Kidney epithelial cell (primary cell): ENCODE measurements around the gene GAA. TPM values are rescaled to one million over a fixed set of nuclear protein-coding genes. Genes with fewer than 3 reads are reported as not detected.

Source experiments
- DNase-seq: peaks from one replicate; pipeline ENCODE4 v3.0.0-alpha.2; 2010; ENCODE audit warnings: low read depth
- H3K27me3 ChIP-seq: 2 replicates; pipeline ENCODE4 v1.6.0; 2011; ENCODE audit warnings: low read length; ENCODE audit not compliant: control insufficient read depth, insufficient read depth
- H3K36me3 ChIP-seq: 2 replicates; pipeline ENCODE4 v1.5.1; 2011; ENCODE audit warnings: low read length; ENCODE audit not compliant: control insufficient read depth, insufficient read depth
- H3K4me3 ChIP-seq: 2 replicates; pipeline ENCODE4 v1.5.1; 2011; ENCODE audit warnings: low read depth, mild to moderate bottlenecking, control low read depth, low read length
- CTCF ChIP-seq: IDR thresholded peaks from 2 replicates; pipeline ENCODE4 v1.5.1; 2011; ENCODE audit warnings: mild to moderate bottlenecking, moderate library complexity, low read length, control low read depth, inconsistent platforms; ENCODE audit not compliant: insufficient read depth, poor library complexity, severe bottlenecking
- total RNA-seq: library from RNA; depleted of rRNA; stranded (reverse); fragments of >200 nt; gene quantifications from 2 replicates; pipeline ENCODE4 v1.2.3, GENCODE V29; 2015

The GAA gene
- total RNA-seq = 60.9 and 90.6 TPM in 2 replicates

GRCh38 chr17:80101011-80101945 is at the start of gene GAA:
Gene GAA, plus strand, starts transcription at chr17:80101581. Its CDS starts 3,006 bp downstream, at chr17:80104587.
- H3K27me3 ChIP-seq = no peaks in the 10 kb centered on the region
- no peak for DNase-seq
- H3K36me3 ChIP-seq = no peaks in the 10 kb centered on the region
- no peak for TF ChIP-seq CTCF
- peak within 1 kb of the TSS; percentile 76 for H3K4me3 ChIP-seq

GRCh38 chr17:80051681-80052080 is 49.7 kb upstream of the GAA start:
- Histone ChIP-seq H3K27me3 (no peaks in the 10 kb centered on the region), H3K4me3 (no peak overlapping the region), H3K36me3 (no peaks in the 10 kb centered on the region)
- TF ChIP-seq CTCF = no peak
- no peak for DNase-seq

- H3K4me3 ChIP-seq = no peak overlapping the region
- no peak for TF ChIP-seq CTCF
- no peaks in the 10 kb centered on the region for H3K27me3 ChIP-seq
- H3K36me3 ChIP-seq = no peaks in the 10 kb centered on the region
- no peak for DNase-seq
These were observed 48.3 kb upstream of the GAA start for GRCh38 chr17:80053102-80053501.

GRCh38 chr17:80055597-80055996 is 45.8 kb upstream of the GAA start:
- no peaks in the 10 kb centered on the region for H3K27me3 ChIP-seq
- DNase-seq = no peak
- no peak for TF ChIP-seq CTCF

GRCh38 chr17:80058311-80058955 is 42.9 kb upstream of the GAA start:
- Histone ChIP-seq H3K27me3 (no peaks in the 10 kb centered on the region), H3K36me3 (no peaks in the 10 kb centered on the region), H3K4me3 (no peak overlapping the region)
- no peak for DNase-seq
- TF ChIP-seq CTCF = no peak

More at GRCh38 chr17:80055597-80055996, 45.8 kb upstream of the GAA start:
- Histone ChIP-seq H3K36me3 (no peaks in the 10 kb centered on the region), H3K4me3 (no peak overlapping the region)
